Measurements from ENCODE around the gene AIG1.

DNA sequence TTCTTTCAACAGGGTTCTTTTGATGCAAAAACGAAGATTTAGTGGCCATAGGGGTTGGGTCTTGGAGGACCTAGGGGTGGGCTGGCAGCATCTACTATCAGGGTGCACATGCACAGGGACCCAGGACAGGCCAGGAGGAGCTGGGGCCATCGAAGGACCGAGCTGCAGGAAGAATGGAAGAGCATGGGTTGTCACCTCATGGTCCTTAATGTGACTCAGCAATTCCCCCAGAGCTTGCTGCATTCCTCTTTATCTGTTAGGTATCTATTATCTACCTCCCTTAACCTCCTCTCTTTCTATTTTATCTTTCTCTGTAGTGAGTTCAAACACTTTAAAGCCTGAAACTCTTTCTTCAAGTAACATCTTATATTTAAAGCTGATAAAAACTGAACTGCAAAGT lies 167.0 kb downstream of the AIG1 start:
- TF ChIP-seq EZH2 (optimal IDR thresholded peaks at IDR 0.05; ENCODE audit: low read depth, low read length) (no peak), EZH2phosphoT487 (IDR thresholded peaks at IDR 0.05; ENCODE audit: low read length) (no peak)
- TF ChIP-seq, protein P1, sequence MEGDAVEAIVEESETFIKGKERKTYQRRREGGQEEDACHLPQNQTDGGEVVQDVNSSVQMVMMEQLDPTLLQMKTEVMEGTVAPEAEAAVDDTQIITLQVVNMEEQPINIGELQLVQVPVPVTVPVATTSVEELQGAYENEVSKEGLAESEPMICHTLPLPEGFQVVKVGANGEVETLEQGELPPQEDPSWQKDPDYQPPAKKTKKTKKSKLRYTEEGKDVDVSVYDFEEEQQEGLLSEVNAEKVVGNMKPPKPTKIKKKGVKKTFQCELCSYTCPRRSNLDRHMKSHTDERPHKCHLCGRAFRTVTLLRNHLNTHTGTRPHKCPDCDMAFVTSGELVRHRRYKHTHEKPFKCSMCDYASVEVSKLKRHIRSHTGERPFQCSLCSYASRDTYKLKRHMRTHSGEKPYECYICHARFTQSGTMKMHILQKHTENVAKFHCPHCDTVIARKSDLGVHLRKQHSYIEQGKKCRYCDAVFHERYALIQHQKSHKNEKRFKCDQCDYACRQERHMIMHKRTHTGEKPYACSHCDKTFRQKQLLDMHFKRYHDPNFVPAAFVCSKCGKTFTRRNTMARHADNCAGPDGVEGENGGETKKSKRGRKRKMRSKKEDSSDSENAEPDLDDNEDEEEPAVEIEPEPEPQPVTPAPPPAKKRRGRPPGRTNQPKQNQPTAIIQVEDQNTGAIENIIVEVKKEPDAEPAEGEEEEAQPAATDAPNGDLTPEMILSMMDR (IDR thresholded peaks at IDR 0.05; ENCODE audit: low read length), result no peak

Measured in MM.1S (cell line).